DOHH2 (cell line): Measurements from ENCODE around the gene GCAT.

ENCODE experiments used
- EZH2phosphoT487 ChIP-seq: fragments of 200-600 bp; sonication (generic); IDR thresholded peaks from 2 replicates; pipeline ENCODE4 v1.6.1; 2017; ENCODE audit warnings: borderline replicate concordance, mild to moderate bottlenecking, antibody characterized with exemption, low read length, moderate library complexity, mixed read lengths
- TF ChIP-seq, protein P1 (sequence below): fragments of 200-600 bp; sonication (generic); IDR thresholded peaks from one replicate; pipeline ENCODE4 v1.5.1; 2014; ENCODE audit warnings: antibody characterized with exemption, mild to moderate bottlenecking, low read depth, low read length; ENCODE audit not compliant: poor library complexity, severe bottlenecking

DNA sequence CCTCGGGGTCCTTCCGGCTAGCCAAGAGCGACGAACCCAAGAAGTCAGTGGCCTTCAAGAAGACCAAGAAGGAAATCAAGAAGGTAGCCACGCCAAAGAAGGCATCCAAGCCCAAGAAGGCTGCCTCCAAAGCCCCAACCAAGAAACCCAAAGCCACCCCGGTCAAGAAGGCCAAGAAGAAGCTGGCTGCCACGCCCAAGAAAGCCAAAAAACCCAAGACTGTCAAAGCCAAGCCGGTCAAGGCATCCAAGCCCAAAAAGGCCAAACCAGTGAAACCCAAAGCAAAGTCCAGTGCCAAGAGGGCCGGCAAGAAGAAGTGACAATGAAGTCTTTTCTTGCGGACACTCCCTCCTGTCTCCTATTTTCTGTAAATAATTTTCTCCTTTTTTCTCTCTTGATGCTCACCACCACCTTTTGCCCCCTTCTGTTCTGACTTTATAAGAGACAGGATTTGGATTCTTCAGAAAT, 1.9 kb upstream of the GCAT start:
- TF ChIP-seq, protein P1, sequence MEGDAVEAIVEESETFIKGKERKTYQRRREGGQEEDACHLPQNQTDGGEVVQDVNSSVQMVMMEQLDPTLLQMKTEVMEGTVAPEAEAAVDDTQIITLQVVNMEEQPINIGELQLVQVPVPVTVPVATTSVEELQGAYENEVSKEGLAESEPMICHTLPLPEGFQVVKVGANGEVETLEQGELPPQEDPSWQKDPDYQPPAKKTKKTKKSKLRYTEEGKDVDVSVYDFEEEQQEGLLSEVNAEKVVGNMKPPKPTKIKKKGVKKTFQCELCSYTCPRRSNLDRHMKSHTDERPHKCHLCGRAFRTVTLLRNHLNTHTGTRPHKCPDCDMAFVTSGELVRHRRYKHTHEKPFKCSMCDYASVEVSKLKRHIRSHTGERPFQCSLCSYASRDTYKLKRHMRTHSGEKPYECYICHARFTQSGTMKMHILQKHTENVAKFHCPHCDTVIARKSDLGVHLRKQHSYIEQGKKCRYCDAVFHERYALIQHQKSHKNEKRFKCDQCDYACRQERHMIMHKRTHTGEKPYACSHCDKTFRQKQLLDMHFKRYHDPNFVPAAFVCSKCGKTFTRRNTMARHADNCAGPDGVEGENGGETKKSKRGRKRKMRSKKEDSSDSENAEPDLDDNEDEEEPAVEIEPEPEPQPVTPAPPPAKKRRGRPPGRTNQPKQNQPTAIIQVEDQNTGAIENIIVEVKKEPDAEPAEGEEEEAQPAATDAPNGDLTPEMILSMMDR, result no peak
- TF ChIP-seq EZH2phosphoT487, result no peak
